NCI-H2081 treated with DMSO at 0.1 percent for 48 hours (cell line): ENCODE data around the gene MPP2.
"Not testable (repeated sequence)": the region's sequence is repeated elsewhere in the genome, so short reads cannot be mapped to it uniquely, and the experiment has no call there.

Experiments used
- DNase-seq: peaks from one replicate; lab custom pipeline; 2025; lab: John Stamatoyannopoulos, UW

The MPP2 gene

GRCh38 chr17:43875476-43876147 lies 31.7 kb downstream of the MPP2 start:
- DNase-seq: no peak

- no peak for DNase-seq
These were observed 33.0 kb downstream of the MPP2 start for GRCh38 chr17:43874293-43874692.

DNA sequence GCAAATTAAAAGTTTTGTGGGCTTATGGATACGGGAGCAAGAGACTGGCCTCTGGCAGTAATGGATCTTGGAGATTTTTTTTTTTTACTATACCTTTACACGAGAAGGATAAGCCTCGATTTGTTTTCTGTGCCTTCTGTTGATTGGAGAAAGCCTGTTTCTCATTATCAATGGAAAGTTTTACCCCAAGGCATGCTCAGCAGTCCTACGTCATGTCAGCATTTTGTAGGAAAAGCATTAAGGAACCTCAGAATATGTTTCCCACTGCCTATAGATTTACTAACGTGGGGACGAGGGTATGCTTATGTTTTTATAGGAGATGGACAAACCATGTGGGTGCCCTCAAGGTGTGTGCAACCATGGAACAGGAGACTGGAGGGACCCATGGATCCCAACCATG lies 33.5 kb downstream of the MPP2 start:
- no peak for DNase-seq

- DNase-seq: no peak
These were observed 34.2 kb downstream of the MPP2 start for GRCh38 chr17:43873091-43873490.

- DNase-seq: no peak
These were observed 35.2 kb downstream of the MPP2 start for GRCh38 chr17:43871946-43872690.

DNA sequence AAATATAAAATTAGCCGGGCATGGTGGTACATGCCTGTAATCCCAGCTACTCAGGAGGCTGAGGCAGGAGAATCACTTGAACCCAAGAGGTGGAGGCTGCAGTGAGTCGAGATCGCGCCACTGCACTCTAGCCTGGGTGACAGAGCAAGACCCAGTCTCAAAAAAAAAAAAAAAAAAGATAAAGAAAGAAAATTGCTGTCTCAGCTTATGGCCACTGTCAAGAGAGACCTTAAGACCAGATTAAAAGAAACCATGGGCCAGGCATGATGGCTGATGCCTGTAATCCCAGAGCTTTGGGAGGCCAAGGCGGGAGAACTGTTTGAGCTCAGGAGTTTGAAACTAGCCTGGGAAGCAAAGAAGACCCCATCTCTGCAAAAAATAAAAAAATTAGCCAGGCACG lies 38.3 kb downstream of the MPP2 start:
- DNase-seq: not testable (repeated sequence)

DNA sequence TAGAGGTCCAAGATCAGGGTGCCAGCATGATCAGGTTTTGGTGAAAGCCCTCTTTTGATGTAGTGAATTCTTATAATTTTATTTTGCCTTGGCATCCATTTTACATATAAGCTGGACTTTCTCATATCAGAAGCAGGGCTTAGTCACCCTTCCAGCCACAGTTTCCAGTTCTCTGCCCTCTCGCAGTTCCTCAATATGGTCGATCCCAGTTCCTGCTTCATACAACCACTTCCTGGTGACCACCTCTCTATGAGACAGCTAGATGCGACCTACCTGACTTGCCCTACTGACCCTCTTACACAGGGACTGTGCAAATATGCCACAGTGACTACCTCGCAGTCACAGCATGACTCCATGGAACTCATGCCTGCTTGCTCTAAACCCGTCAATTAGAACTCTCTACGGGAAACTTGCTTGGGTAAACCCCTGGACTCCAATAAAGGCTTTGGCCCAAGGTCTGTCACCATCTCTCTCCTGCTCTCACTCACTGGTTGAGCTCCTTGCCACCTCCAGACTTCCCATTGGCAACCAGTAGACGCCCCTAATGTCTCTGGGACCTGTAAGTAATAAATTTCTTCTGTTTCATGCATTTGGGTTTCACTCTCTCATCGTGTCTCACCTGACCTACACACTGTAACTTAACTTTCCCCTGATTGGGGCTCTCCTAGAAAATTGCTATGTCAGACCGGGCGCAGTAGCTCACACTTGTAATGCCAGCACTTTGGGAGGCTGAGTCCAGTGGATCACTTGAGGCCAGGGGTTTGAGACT lies 38.9 kb downstream of the MPP2 start:
- DNase-seq: no peak

GRCh38 chr17:43864161-43864984 lies 43.0 kb downstream of the MPP2 start:
- no peak for DNase-seq

DNA sequence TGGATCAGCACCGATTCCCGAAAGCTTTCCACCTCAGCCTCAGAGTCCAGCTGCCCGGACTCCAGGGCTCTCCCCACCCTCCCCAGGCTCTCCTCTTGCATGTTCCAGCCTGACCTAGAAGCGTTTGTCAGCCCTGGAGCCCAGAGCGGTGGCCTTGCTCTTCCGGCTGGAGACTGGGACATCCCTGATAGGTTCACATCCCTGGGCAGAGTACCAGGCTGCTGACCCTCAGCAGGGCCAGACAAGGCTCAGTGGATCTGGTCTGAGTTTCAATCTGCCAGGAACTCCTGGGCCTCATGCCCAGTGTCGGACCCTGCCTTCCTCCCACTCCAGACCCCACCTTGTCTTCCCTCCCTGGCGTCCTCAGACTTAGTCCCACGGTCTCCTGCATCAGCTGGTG lies 45.4 kb downstream of the MPP2 start:
- no peak for DNase-seq

DNA sequence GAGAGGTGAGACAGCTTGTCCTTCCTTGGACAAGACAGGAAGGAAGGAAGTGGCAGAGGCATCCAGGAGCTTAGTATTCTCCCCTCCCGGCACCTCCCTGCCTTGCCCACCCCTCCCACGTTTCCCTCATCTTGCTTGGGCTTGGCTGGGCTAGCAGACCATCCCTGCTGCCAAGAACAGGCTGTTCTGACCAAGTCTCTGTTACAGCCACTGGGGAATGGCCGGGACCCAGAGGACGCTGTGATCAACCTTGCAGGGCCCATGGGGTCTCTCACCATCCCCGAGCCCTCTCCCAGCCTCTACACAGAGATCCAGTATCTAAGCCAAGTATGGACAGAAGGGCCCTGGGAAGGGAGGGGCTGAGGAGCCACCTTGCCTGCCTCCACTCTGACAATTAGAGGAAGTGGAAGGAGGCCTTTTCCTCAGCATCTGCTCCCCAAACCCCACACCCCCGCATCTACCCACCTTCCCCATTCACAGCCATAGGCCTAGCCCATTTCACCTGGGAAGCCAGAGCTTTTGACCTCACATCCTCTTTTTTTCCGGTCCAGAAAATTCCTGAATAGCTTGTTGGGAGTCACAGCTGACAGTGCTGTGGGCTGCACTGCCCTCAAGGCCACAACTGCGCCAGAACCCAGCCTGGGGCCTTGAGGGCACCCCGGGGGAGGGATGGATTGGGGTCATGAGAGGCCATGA lies 46.3 kb downstream of the MPP2 start:
- DNase-seq: no peak

DNA sequence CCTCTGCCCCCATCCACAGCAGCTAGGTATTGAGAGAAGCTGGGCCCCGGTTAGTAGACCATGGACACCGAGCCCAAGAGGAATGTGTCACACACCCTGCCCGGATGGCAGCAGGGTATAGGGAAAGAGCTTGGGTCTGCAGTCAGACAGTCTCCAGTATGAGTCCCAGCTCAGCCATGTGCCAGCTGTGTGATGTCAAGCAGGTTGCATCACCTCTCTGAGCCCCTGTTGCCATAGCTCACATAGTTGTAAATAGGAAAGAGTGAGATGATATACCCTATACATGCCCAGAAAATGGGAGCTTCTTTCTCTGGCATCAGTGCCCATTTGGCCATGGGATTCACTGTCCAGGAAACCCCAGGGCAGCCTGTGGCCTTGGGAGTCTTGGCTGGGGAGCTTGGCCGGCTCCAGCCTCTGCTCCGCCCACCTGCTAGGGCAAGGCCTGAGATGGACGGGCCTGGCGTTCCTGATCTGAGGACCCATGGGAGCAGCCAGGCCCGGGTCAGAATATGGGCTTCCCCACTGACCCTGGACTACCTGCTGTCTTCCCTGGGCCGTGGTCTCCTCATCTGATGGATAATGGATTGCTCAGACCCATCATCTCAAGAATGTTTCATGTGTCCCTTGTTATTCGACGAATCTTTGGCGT lies 47.1 kb downstream of the MPP2 start:
- DNase-seq: no peak

- DNase-seq: no peak
These were observed 49.3 kb downstream of the MPP2 start for GRCh38 chr17:43857957-43858600.

- no peak for DNase-seq
These were observed 50.2 kb downstream of the MPP2 start for GRCh38 chr17:43857141-43857540.

DNA sequence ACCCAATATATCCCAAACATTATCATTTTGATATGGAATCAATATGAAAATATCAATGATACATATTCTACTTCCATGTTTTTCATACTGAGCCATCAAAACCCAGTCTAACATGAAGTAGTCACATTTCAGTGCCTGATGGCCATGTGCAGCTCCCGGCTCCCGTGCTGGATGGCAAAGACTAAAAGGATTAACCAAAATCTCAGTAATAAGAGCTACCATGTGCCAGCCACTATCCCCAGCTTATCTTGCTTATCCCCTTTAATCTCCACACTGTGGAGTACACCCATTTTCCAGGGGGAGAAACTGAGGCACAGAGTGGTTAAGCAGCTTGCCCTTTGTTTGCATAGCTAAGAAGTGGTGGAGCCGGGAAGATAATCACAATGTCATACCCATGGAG lies 51.2 kb downstream of the MPP2 start:
- no peak for DNase-seq

GRCh38 chr17:43855061-43855460 lies 52.3 kb downstream of the MPP2 start:
- no peak for DNase-seq

GRCh38 chr17:43854498-43854897 lies 52.8 kb downstream of the MPP2 start:
- no peak for DNase-seq

DNA sequence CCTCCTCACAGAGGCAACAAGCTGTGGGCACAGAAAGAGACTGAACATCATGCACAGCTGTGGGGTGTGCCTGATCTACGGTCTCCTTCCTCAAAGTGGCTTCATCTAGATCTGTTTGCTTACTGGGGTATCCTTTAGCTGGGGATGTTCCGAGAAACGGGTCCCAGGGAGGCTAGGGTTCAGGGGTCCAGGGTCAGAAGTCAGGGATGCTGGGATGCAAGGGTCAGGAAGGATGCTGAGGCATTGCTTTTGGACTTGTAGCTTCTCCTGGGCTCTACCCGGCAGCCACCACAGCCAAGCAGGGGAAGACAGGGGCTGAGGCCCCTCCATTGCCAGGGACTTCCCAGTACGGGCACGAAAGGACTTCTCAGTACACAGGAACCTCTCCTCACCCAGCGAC lies 53.8 kb downstream of the MPP2 start:
- no peak for DNase-seq

GRCh38 chr17:43852571-43852970 lies 54.8 kb downstream of the MPP2 start:
- no peak for DNase-seq

DNA sequence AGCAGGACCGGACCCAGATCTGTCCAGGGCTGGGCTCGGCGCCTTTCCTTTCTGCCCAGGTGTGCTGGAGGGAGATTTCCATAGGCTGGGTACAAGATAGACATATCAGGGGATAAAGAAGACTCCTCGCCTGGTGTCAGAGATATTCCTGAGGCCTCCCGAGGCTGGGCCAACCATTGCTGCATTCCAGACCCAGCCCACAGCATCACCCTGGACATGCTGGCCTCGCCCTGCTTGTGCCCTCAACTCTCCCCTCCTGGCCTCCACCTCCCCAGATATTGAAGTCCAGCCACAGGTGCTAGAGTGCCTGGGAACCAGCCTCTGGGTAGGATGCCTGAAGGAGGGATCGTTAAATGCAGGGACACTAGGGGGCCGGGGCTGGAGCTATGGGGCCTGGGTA lies 58.2 kb downstream of the MPP2 start:
- no peak for DNase-seq

GRCh38 chr17:43848601-43849000 lies 58.7 kb downstream of the MPP2 start:
- no peak for DNase-seq

- DNase-seq: no peak
These were observed 60.4 kb downstream of the MPP2 start, which contains the start of gene CD300LG for GRCh38 chr17:43846963-43847371. Gene CD300LG, plus strand, starts transcription at chr17:43847176. Its CDS starts 41 bp downstream, at chr17:43847217.
